Neutrophil (primary cell): ENCODE results near the gene SP110.

Source experiments
- H3K27ac ChIP-seq: fragments of 200-600 bp; sonication (generic); 2 replicates; pipeline ENCODE4 v1.5.1; 2016; ENCODE audit warnings: mild to moderate bottlenecking, moderate library complexity
- H3K27me3 ChIP-seq: fragments of 200-600 bp; sonication (generic); 2 replicates; pipeline ENCODE4 v1.6.0; 2016; ENCODE audit warnings: mild to moderate bottlenecking
- H3K36me3 ChIP-seq: fragments of 200-600 bp; sonication (generic); 2 replicates; pipeline ENCODE4 v1.5.1; 2017
- H3K4me1 ChIP-seq, 2 experiments: fragments of 200-600 bp in 1 of 2; sonication (generic) in 1 of 2; 1 replicate in 1 of 2; 2 replicates in 1 of 2; pipeline versions ENCODE4 v1.5.1 to v1.6.1; 2013 to 2016; ENCODE audit warnings: low read depth in 1 of 2, low read length in 1 of 2, mild to moderate bottlenecking in 1 of 2, moderate library complexity in 1 of 2; ENCODE audit not compliant: control insufficient read depth in 1 of 2, insufficient read depth in 1 of 2
- H3K4me3 ChIP-seq, 2 experiments: fragments of 200-600 bp in 1 of 2; sonication (generic) in 1 of 2; 1 replicate in 1 of 2; 2 replicates in 1 of 2; pipeline ENCODE4 v1.5.1; 2013 to 2016; ENCODE audit warnings: low read depth in 1 of 2, low read length in 1 of 2, mild to moderate bottlenecking in 1 of 2, moderate library complexity in 1 of 2
- H3K9me3 ChIP-seq: fragments of 200-600 bp; sonication (generic); 2 replicates; pipeline ENCODE4 v1.5.1; 2016
- TF ChIP-seq, protein P1 (sequence below): fragments of 200-600 bp; sonication (generic); IDR thresholded peaks from 2 replicates; pipeline ENCODE4 v1.5.1; 2016; ENCODE audit warnings: antibody characterized with exemption

The SP110 gene

GRCh38 chr2:230134496-230135129 is 85.2 kb downstream of the SP110 start:
- no peak overlapping the region for H3K4me3 ChIP-seq
- TF ChIP-seq, protein P1, sequence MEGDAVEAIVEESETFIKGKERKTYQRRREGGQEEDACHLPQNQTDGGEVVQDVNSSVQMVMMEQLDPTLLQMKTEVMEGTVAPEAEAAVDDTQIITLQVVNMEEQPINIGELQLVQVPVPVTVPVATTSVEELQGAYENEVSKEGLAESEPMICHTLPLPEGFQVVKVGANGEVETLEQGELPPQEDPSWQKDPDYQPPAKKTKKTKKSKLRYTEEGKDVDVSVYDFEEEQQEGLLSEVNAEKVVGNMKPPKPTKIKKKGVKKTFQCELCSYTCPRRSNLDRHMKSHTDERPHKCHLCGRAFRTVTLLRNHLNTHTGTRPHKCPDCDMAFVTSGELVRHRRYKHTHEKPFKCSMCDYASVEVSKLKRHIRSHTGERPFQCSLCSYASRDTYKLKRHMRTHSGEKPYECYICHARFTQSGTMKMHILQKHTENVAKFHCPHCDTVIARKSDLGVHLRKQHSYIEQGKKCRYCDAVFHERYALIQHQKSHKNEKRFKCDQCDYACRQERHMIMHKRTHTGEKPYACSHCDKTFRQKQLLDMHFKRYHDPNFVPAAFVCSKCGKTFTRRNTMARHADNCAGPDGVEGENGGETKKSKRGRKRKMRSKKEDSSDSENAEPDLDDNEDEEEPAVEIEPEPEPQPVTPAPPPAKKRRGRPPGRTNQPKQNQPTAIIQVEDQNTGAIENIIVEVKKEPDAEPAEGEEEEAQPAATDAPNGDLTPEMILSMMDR, result no peak
- H3K27ac ChIP-seq, result peak overlapping the region; percentile 46
- no peaks in the 10 kb centered on the region for H3K36me3 ChIP-seq
- peaks cover 31 to 54% of the 10 kb centered on the region in 2 experiments for H3K4me1 ChIP-seq
- H3K27me3 ChIP-seq, result no peaks in the 10 kb centered on the region
- H3K9me3 ChIP-seq, result no peaks in the 10 kb centered on the region

GRCh38 chr2:230131366-230131765 is 88.4 kb downstream of the SP110 start:
- no peaks in the 10 kb centered on the region for H3K27me3 ChIP-seq
- H3K27ac ChIP-seq, result no peak overlapping the region
- TF ChIP-seq, protein P1, result no peak
- no peaks in the 10 kb centered on the region for H3K9me3 ChIP-seq
- H3K36me3 ChIP-seq, result no peaks in the 10 kb centered on the region
- peaks cover 28 to 42% of the 10 kb centered on the region in 2 experiments for H3K4me1 ChIP-seq
- no peak overlapping the region for H3K4me3 ChIP-seq

GRCh38 chr2:230130668-230131364 is 89.0 kb downstream of the SP110 start:
- Histone ChIP-seq H3K9me3 (no peaks in the 10 kb centered on the region), H3K27ac (no peak overlapping the region), H3K4me3 (no peak overlapping the region), H3K36me3 (no peaks in the 10 kb centered on the region), H3K27me3 (no peaks in the 10 kb centered on the region), H3K4me1 (peaks cover 33 to 42% of the 10 kb centered on the region in 2 experiments)
- TF ChIP-seq, protein P1, result no peak

- Histone ChIP-seq H3K27me3 (no peaks in the 10 kb centered on the region), H3K9me3 (no peaks in the 10 kb centered on the region), H3K36me3 (no peaks in the 10 kb centered on the region), H3K27ac (no peak overlapping the region), H3K4me1 (peaks cover 36 to 44% of the 10 kb centered on the region in 2 experiments), H3K4me3 (no peak overlapping the region)
- TF ChIP-seq, protein P1, result no peak
Measured at GRCh38 chr2:230129343-230129742, 90.4 kb downstream of the SP110 start.

DNA sequence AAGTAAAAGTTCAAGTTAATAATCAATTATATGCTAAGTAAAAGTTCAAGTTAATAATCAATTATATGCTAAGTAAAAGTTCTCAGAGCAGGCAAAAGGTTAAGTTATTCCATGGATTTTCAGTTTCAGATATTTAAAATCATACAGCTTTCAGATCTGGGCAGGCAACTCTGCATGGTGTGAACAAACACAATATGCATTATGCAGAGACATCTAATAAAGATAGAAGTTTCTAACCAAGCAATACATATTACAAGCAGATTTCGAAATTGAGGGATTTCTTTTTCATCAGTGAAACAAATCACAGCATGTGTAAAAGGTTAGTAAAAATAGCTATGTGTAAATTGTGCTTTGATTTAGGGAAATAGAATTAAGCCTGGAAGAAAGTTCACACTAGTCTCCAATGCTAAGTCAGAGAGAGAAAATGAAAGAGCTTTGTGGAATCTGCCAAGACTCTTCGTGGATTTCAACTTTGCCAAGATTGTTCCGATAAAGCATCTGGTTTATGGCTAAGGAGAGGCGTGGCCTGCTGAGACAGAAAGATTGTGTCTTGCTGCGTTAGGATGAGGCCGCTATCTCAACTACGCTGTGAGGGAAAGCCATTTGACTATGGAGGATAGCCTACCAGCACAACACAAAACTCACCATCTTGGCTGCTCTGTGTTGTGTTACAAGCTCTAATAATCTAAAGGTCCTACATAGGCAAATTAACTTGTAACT is 91.0 kb downstream of the SP110 start:
- no peak overlapping the region for H3K4me3 ChIP-seq

More for the DNA sequence above, 91.0 kb downstream of the SP110 start:
- TF ChIP-seq, protein P1, result no peak
- no peaks in the 10 kb centered on the region for H3K27me3 ChIP-seq
- H3K4me1 ChIP-seq, result peaks cover 40 to 44% of the 10 kb centered on the region in 2 experiments
- H3K9me3 ChIP-seq, result no peaks in the 10 kb centered on the region
- no peaks in the 10 kb centered on the region for H3K36me3 ChIP-seq
- H3K27ac ChIP-seq, result no peak overlapping the region
